Upper lobe of left lung (tissue), 6 donors: ENCODE measurements around the gene THRSP. TPM values are rescaled to one million over a fixed set of nuclear protein-coding genes. Genes with fewer than 3 reads are reported as not detected.
"Not testable (repeated sequence)": the region's sequence is repeated elsewhere in the genome, so short reads cannot be mapped to it uniquely, and the experiment has no call there.

Experiments
- ATAC-seq, 2 donors: fragments of 200-7000 bp; cut with Tn5 transposase; one replicate each; pipeline ENCODE4 v1.9.1; 2022; ENCODE audit warnings: mild to moderate bottlenecking in 2 of 2, moderate library complexity in 2 of 2; ENCODE audit not compliant: low FRiP score in 2 of 2
- DNase-seq, 2 donors: peaks; one replicate each; pipeline ENCODE4 v3.0.0-alpha.2; 2019 to 2020
- H3K27ac ChIP-seq, 4 donors: fragments of 200-600 bp; sonication (generic); one replicate each; pipeline ENCODE4 v1.5.1; 2016 to 2019
- H3K27me3 ChIP-seq, 4 donors: fragments of 200-600 bp; sonication (generic); one replicate each; pipeline ENCODE4 v1.5.1; 2017 to 2019
- H3K36me3 ChIP-seq, 4 donors: fragments of 200-600 bp; sonication (generic); one replicate each; pipeline ENCODE4 v1.5.1; 2016 to 2019
- H3K4me1 ChIP-seq, 4 donors: fragments of 200-600 bp; sonication (generic); one replicate each; pipeline ENCODE4 v1.5.1; 2018 to 2019
- H3K4me3 ChIP-seq, 4 donors: fragments of 200-600 bp; sonication (generic); one replicate each; pipeline ENCODE4 v1.5.1; 2017 to 2019; ENCODE audit warnings: mild to moderate bottlenecking in 2 of 4, moderate library complexity in 1 of 4
- H3K9me3 ChIP-seq, 4 donors: fragments of 200-600 bp; sonication (generic); one replicate each; pipeline ENCODE4 v1.5.1; 2018 to 2019
- CTCF ChIP-seq, 6 experiments: fragments of 450-650 bp in 4 of 6; fragments of 200-600 bp in 2 of 6; sonication (generic) in 2 of 6; IDR thresholded peaks; one replicate each; pipeline ENCODE4 v1.5.1; 2016 to 2019; ENCODE audit warnings: antibody characterized with exemption in 6 of 6
- EP300 ChIP-seq, 4 donors: sonication (generic); formaldehyde crosslinking; IDR thresholded peaks; one replicate each; pipeline ENCODE4 v1.5.1; 2017; ENCODE audit warnings: antibody characterized with exemption in 4 of 4, control low read depth in 2 of 4
- POLR2A ChIP-seq, 4 donors: fragments of 450-650 bp; IDR thresholded peaks; one replicate each; pipeline ENCODE4 v1.5.1; 2016 to 2017; ENCODE audit warnings: antibody characterized with exemption in 4 of 4, mild to moderate bottlenecking in 2 of 4
- POLR2AphosphoS5 ChIP-seq, 2 donors: sonication (generic); formaldehyde crosslinking; IDR thresholded peaks; one replicate each; pipeline ENCODE4 v1.5.1; 2017; ENCODE audit warnings: antibody characterized with exemption in 2 of 2
- WGBS, 2 donors: methylation state at CpG; one replicate each; pipeline ENCODE4 v1.1.5; 2017 to 2018; 5-methylcytosine and 5-hydroxymethylcytosine counted together
- total RNA-seq, 6 donors: library from RNA; depleted of rRNA in 4 of 6; stranded (reverse); fragments of >200 nt in 4 of 6; gene quantifications; one replicate each; pipeline versions ENCODE4 v1.1.0 to v1.2.1, GENCODE V29; 2016 to 2021
- donor health status: DM: no; HTN: no; CAD: no; lungs with moderate emphysema.
- donor health status: DM: no; HTN: yes; CAD: no; lungs with severe emphysema.

Gene THRSP
- total RNA-seq, 6 donors from 2014 or later, result 0.17 TPM; not detected in 5

- Histone ChIP-seq H3K4me3 (peak overlapping the region in 3 of 4 donors; percentile 20 to 27 (median 26)), H3K9me3 (no peaks in the 10 kb centered on the region), H3K27ac (peak overlapping the region; percentile 39 to 69 (median 54)), H3K36me3 (no peaks in the 10 kb centered on the region), H3K4me1 (peaks cover 19 to 46% (median 31%) of the 10 kb centered on the region in 4 donors), H3K27me3 (no peaks in the 10 kb centered on the region)
- WGBS, 2 donors, result 68 to 77% methylated on average over 6 of the region's 6 CpGs
- no peak for TF ChIP-seq POLR2AphosphoS5 (IDR thresholded peaks at IDR 0.05)
- no peak for TF ChIP-seq CTCF (IDR thresholded peaks at IDR 0.05)
- no peak for TF ChIP-seq POLR2A (IDR thresholded peaks at IDR 0.05)
- TF ChIP-seq EP300 (IDR thresholded peaks at IDR 0.05), result no peak
- no peak for DNase-seq
- no peak for ATAC-seq
These were observed 17.9 kb downstream of the THRSP start for GRCh38 chr11:78081583-78081982.

GRCh38 chr11:78082146-78082545 is 18.5 kb downstream of the THRSP start:
- DNase-seq, result no peak
- 63 to 75% methylated on average over 8 of the region's 8 CpGs for WGBS, 2 donors
- ATAC-seq, result no peak
- Histone ChIP-seq H3K36me3 (no peaks in the 10 kb centered on the region), H3K27me3 (no peaks in the 10 kb centered on the region), H3K27ac (peak overlapping the region in 3 of 4 donors; percentile 39 to 69 (median 63)), H3K4me3 (peak overlapping the region in 3 of 4 donors; percentile 20 to 27 (median 26)), H3K9me3 (no peaks in the 10 kb centered on the region), H3K4me1 (peaks cover 13 to 40% (median 26%) of the 10 kb centered on the region in 4 donors)
- no peak for TF ChIP-seq POLR2AphosphoS5 (IDR thresholded peaks at IDR 0.05)
- TF ChIP-seq CTCF (IDR thresholded peaks at IDR 0.05), result no peak
- TF ChIP-seq POLR2A (IDR thresholded peaks at IDR 0.05), result no peak
- no peak for TF ChIP-seq EP300 (IDR thresholded peaks at IDR 0.05)

- no peaks in the 10 kb centered on the region for H3K36me3 ChIP-seq
- peak overlapping the region in 1 of 4 donors; percentile 17 for H3K4me3 ChIP-seq
- no peaks in the 10 kb centered on the region for H3K9me3 ChIP-seq
- ATAC-seq (no peak), DNase-seq (no peak)
- TF ChIP-seq POLR2A (IDR thresholded peaks at IDR 0.05) (no peak), CTCF (IDR thresholded peaks at IDR 0.05) (no peak), EP300 (IDR thresholded peaks at IDR 0.05) (no peak), POLR2AphosphoS5 (IDR thresholded peaks at IDR 0.05) (no peak)
- H3K4me1 ChIP-seq, result peaks cover 4 to 32% (median 17%) of the 10 kb centered on the region in 4 donors
- 62 to 87% methylated on average over 2 to 4 of the region's 4 CpGs for WGBS, 2 donors
- H3K27ac ChIP-seq, result no peak overlapping the region
- no peaks in the 10 kb centered on the region for H3K27me3 ChIP-seq
These were observed 19.4 kb downstream of the THRSP start for GRCh38 chr11:78083021-78083420.

GRCh38 chr11:78084506-78084905 is 20.8 kb downstream of the THRSP start:
- H3K36me3 ChIP-seq, H3K27me3 ChIP-seq, ATAC-seq, H3K9me3 ChIP-seq: not testable (repeated sequence)
- peak overlapping the region; percentile 16 to 59 (median 51) for H3K27ac ChIP-seq
- DNase-seq, result peak in 1 of 2 donors; percentile 64
- peaks cover 0 to 22% (median 8%) of the 10 kb centered on the region in 4 donors for H3K4me1 ChIP-seq
- WGBS, 2 donors, result 57 to 71% methylated on average over 8 of the region's 8 CpGs
- H3K4me3 ChIP-seq, result peak overlapping the region in 1 of 4 donors; percentile 17

GRCh38 chr11:78085972-78086371 is 22.3 kb downstream of the THRSP start:
- WGBS, 2 donors, result 74 to 82% methylated on average over 3 of the region's 3 CpGs
- H3K4me3 ChIP-seq, result no peak overlapping the region
- H3K27me3 ChIP-seq, result no peaks in the 10 kb centered on the region
- ATAC-seq (no peak), DNase-seq (no peak)
- no peak overlapping the region for H3K27ac ChIP-seq
- peaks cover 0 to 13% (median 3%) of the 10 kb centered on the region in 4 donors for H3K4me1 ChIP-seq
- no peaks in the 10 kb centered on the region for H3K36me3 ChIP-seq
- no peaks in the 10 kb centered on the region for H3K9me3 ChIP-seq
- TF ChIP-seq POLR2AphosphoS5 (IDR thresholded peaks at IDR 0.05) (no peak), CTCF (IDR thresholded peaks at IDR 0.05) (no peak), POLR2A (IDR thresholded peaks at IDR 0.05) (no peak), EP300 (IDR thresholded peaks at IDR 0.05) (no peak)

- H3K36me3 ChIP-seq, H3K4me3 ChIP-seq, DNase-seq, H3K27ac ChIP-seq, H3K27me3 ChIP-seq, H3K4me1 ChIP-seq, ATAC-seq, H3K9me3 ChIP-seq: not testable (repeated sequence)
- 78 to 87% methylated on average over 6 of the region's 6 CpGs for WGBS, 2 donors
These were observed 22.9 kb downstream of the THRSP start for GRCh38 chr11:78086521-78087074.
